B cell (primary cell): ENCODE results near the gene SHH.

ENCODE experiments used
- CTCF ChIP-seq: fragments of 200-600 bp; IDR thresholded peaks from one replicate; pipeline ENCODE4 v1.8.0; 2022; ENCODE audit warnings: antibody characterized with exemption, mild to moderate bottlenecking
- EZH2 ChIP-seq: IDR thresholded peaks from 2 replicates; pipeline ENCODE4 v1.6.1; 2012; ENCODE audit warnings: borderline replicate concordance, low read depth, mild to moderate bottlenecking, moderate library complexity, low read length; ENCODE audit not compliant: insufficient read depth, poor library complexity, severe bottlenecking

- TF ChIP-seq CTCF (no peak), EZH2 (no peak)
These were observed 16.3 kb downstream of the SHH start for GRCh38 chr7:155795951-155796350.
